ENCODE measurements around the gene RPL29.

DNA sequence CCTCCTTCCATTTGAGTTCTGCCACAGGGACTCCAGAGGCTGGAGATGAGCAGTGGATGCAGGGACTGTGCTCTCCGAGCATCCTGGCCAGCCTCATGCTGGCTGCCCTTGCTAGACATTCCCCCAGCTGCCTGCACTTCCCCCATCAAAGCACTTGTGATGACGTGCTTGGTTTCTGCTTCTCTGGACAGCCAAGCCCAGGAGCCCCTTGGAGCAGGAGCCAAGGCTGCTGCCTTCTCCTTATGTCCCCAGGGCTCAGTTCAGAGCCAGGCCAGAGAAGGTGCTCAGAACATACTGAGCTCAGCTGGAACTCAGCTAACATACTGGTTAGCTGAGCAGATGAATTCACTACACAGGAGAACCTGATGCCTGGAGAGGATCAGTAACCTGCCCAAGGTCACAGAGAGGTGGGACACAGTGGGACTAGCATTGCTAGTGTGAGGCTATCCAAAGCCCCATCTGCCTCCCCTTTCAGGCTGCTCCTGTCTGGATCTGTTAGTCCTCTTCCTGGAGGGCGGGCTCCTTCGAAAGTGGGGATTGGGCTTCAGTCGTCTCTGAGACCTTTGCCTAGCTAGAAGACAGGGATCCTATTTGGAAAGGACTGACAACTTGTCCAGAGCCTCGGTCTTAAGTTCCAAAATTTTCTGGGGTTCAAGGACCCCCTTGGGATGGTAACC is 32.7 kb downstream of the RPL29 start:
- no peak for TF ChIP-seq TAF1 (IDR thresholded peaks at IDR 0.05; ENCODE audit: low read depth, low read length)
- TF ChIP-seq, protein P1, sequence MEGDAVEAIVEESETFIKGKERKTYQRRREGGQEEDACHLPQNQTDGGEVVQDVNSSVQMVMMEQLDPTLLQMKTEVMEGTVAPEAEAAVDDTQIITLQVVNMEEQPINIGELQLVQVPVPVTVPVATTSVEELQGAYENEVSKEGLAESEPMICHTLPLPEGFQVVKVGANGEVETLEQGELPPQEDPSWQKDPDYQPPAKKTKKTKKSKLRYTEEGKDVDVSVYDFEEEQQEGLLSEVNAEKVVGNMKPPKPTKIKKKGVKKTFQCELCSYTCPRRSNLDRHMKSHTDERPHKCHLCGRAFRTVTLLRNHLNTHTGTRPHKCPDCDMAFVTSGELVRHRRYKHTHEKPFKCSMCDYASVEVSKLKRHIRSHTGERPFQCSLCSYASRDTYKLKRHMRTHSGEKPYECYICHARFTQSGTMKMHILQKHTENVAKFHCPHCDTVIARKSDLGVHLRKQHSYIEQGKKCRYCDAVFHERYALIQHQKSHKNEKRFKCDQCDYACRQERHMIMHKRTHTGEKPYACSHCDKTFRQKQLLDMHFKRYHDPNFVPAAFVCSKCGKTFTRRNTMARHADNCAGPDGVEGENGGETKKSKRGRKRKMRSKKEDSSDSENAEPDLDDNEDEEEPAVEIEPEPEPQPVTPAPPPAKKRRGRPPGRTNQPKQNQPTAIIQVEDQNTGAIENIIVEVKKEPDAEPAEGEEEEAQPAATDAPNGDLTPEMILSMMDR (IDR thresholded peaks at IDR 0.05; ENCODE audit: control extremely low read depth in 1 of 3, insufficient read depth in 1 of 3, low read depth in 1 of 3, low read length in 3 of 3): no peak
- TF ChIP-seq, protein P2, sequence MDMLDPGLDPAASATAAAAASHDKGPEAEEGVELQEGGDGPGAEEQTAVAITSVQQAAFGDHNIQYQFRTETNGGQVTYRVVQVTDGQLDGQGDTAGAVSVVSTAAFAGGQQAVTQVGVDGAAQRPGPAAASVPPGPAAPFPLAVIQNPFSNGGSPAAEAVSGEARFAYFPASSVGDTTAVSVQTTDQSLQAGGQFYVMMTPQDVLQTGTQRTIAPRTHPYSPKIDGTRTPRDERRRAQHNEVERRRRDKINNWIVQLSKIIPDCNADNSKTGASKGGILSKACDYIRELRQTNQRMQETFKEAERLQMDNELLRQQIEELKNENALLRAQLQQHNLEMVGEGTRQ (IDR thresholded peaks at IDR 0.05; ENCODE audit: low read length): no peak
- no peak for TF ChIP-seq POLR2A (IDR thresholded peaks at IDR 0.05; ENCODE audit: control extremely low read depth in 1 of 2, low read depth in 2 of 2, low read length in 2 of 2)
- no peak for TF ChIP-seq RNF2 (IDR thresholded peaks at IDR 0.05; ENCODE audit: borderline replicate concordance, low read depth, low read length, missing control alignments, poor library complexity, severe bottlenecking)
